Lower leg skin (tissue), 4 donors: ENCODE measurements around the gene EPN1. TPM values are rescaled to one million over a fixed set of nuclear protein-coding genes. Genes with fewer than 3 reads are reported as not detected.
A peak's percentile ranks its signal among the peaks of the same experiment; 100 is the strongest.

Experiments
- DNase-seq, 2 donors: peaks; one replicate each; pipeline ENCODE4 v3.0.0-alpha.2; 2019; ENCODE audit warnings: low spot score in 2 of 2
- H3K4me3 ChIP-seq: fragments of 200-600 bp; sonication (generic); 2 replicates; pipeline ENCODE4 v1.5.1; 2017; ENCODE audit warnings: mild to moderate bottlenecking, low read depth; ENCODE audit not compliant: poor library complexity, severe bottlenecking
- POLR2A ChIP-seq, 2 donors: fragments of 450-650 bp; IDR thresholded peaks; one replicate each; pipeline ENCODE4 v1.6.1; 2016 to 2017; ENCODE audit warnings: antibody characterized with exemption in 2 of 2, mild to moderate bottlenecking in 1 of 2, moderate library complexity in 1 of 2
- WGBS, 2 donors: methylation state at CpG; one replicate each; pipeline ENCODE4 v1.1.5; 2018; 5-methylcytosine and 5-hydroxymethylcytosine counted together
- intact Hi-C: fragments of 100-400 bp; cut with DNase I; formaldehyde crosslinking; loops from one replicate; pipeline ENCODE4 v1.15.0; 2023; ENCODE audit warnings: low total_unique reads
- total RNA-seq, 4 donors: library from RNA; depleted of rRNA; stranded (reverse); fragments of >200 nt; gene quantifications; one replicate each; pipeline ENCODE4 v1.1.0, GENCODE V29; 2016
- TF ChIP-seq, protein P1 (sequence below), 3 donors: fragments of 450-650 bp; IDR thresholded peaks; one replicate each; pipeline ENCODE4 v1.5.1; 2016; ENCODE audit warnings: antibody characterized with exemption in 3 of 3, mild to moderate bottlenecking in 3 of 3, moderate library complexity in 2 of 3

Gene EPN1
- total RNA-seq, 4 donors from 2014 or later, result 81.2 to 189 (median 120) TPM

DNA sequence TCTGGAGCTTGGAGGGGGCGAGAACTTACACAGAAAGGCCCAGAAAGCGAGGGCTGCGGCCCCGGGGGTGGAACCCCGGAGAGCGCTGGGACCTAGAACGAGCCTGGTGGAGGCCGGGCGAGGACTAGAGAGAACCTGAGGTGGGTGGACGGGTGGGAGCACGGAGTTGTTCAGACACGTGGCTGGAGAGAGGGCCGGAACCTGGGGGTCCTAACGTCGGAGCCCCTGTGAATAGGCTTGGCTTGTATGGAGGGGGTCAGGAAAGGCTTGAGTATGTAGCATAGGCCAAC, 31.2 kb upstream of the EPN1 start:
- WGBS, 2 donors, result 0 to 1% methylated on average over 15 of the region's 15 CpGs
- peak overlapping the region; percentile 49 for H3K4me3 ChIP-seq
- intact Hi-C loops, result loop anchor here (5.0 kb wide), 1 partner anchor 237 kb away; the partner anchor contains the start of gene UBE2S
- TF ChIP-seq POLR2A (IDR thresholded peaks at IDR 0.05), result no peak
- TF ChIP-seq, protein P1, sequence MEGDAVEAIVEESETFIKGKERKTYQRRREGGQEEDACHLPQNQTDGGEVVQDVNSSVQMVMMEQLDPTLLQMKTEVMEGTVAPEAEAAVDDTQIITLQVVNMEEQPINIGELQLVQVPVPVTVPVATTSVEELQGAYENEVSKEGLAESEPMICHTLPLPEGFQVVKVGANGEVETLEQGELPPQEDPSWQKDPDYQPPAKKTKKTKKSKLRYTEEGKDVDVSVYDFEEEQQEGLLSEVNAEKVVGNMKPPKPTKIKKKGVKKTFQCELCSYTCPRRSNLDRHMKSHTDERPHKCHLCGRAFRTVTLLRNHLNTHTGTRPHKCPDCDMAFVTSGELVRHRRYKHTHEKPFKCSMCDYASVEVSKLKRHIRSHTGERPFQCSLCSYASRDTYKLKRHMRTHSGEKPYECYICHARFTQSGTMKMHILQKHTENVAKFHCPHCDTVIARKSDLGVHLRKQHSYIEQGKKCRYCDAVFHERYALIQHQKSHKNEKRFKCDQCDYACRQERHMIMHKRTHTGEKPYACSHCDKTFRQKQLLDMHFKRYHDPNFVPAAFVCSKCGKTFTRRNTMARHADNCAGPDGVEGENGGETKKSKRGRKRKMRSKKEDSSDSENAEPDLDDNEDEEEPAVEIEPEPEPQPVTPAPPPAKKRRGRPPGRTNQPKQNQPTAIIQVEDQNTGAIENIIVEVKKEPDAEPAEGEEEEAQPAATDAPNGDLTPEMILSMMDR (IDR thresholded peaks at IDR 0.05), result no peak
- DNase-seq, result no peak

DNA sequence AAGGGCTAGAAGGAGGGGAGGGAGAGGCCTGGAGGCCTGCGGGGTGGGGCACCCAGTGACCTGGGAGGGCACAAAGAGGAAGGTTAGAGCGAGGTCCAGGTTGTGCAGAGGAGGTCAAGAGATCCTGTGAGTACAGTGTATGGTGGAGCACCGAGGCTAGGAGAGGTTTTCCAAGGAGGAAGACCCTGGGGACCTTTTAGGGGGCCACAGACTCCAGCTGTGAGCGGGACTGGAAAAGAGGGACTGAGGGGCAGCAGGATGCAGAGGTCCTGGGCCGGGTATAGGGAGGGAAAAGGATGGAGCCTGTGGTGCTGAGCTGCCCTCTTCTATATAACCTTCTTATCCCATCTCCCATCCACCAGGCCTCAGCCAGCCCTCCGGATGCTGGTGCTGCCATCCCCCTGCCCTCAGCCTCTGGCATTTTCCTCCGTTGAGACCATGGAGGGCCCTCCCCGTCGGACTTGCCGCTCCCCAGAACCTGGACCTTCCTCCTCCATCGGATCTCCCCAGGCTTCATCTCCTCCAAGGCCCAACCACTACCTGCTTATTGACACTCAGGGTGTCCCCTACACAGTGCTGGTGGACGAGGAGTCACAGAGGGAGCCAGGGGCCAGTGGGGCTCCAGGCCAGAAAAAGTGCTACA, 30.7 kb upstream of the EPN1 start:
- intact Hi-C loops, result loop anchor here (5.0 kb wide), 1 partner anchor 237 kb away; the partner anchor contains the start of gene UBE2S

DNA sequence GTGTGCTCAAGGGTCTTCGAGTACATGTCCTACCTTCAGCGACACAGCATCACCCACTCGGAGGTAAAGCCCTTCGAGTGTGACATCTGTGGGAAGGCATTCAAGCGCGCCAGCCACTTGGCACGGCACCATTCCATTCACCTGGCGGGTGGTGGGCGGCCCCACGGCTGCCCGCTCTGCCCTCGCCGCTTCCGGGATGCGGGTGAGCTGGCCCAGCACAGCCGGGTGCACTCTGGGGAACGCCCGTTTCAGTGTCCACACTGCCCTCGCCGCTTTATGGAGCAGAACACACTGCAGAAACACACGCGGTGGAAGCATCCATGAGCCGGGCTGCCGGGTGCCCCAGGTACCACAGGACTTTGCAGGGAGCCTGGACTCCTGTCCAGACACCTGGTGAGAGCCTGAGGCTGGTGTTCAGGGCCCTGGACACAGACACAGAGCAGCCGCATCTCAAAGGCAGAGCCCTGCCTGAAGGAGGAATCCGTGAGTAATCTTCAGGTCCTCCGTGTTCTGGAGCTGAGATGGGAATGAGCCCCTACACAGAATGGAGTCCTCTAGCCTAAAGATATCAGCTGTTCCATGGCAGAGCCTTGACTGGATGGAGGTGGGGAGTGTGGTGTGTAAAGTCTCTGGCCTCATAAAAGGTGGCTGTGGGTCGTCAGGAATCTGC, 30.0 kb upstream of the EPN1 start:
- WGBS, 2 donors, result 82 to 86% methylated on average over 28 of the region's 28 CpGs
- TF ChIP-seq POLR2A (IDR thresholded peaks at IDR 0.05), result no peak
- TF ChIP-seq, protein P1 (IDR thresholded peaks at IDR 0.05), result no peak
- H3K4me3 ChIP-seq, result no peak overlapping the region
- no peak for DNase-seq
- intact Hi-C loops, result loop anchor here (5.0 kb wide), 1 partner anchor 238 kb away; the partner anchor contains the start of gene UBE2S

More for the DNA sequence above, 30.7 kb upstream of the EPN1 start:
- no peak overlapping the region for H3K4me3 ChIP-seq
- TF ChIP-seq POLR2A (IDR thresholded peaks at IDR 0.05), result no peak
- TF ChIP-seq, protein P1 (IDR thresholded peaks at IDR 0.05), result no peak
- 40 to 45% methylated on average over 12 of the region's 12 CpGs for WGBS, 2 donors
- DNase-seq, result no peak

DNA sequence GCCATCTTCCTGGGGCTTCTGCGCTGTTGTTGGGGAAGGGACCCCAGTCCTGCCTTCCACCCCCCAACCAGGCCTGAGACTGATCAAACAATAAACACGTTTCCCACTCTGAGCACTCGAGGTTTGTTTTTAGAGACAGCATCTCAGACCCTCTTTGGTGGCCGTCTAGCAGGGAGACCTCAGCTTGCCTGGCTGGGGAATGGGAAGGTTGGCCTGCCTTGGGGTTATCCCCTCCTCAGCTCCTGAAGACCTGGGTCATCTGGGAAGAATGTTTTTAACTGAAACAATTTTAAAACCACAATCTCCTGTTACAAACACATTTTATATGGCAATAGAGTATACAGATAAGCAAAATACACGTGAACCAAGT, 29.5 kb upstream of the EPN1 start:
- no peak for DNase-seq
- no peak for TF ChIP-seq POLR2A (IDR thresholded peaks at IDR 0.05)
- TF ChIP-seq, protein P1 (IDR thresholded peaks at IDR 0.05), result no peak
- 71 to 72% methylated on average over 5 of the region's 5 CpGs for WGBS, 2 donors
- H3K4me3 ChIP-seq, result no peak overlapping the region
- intact Hi-C loops, result no loop called here

DNA sequence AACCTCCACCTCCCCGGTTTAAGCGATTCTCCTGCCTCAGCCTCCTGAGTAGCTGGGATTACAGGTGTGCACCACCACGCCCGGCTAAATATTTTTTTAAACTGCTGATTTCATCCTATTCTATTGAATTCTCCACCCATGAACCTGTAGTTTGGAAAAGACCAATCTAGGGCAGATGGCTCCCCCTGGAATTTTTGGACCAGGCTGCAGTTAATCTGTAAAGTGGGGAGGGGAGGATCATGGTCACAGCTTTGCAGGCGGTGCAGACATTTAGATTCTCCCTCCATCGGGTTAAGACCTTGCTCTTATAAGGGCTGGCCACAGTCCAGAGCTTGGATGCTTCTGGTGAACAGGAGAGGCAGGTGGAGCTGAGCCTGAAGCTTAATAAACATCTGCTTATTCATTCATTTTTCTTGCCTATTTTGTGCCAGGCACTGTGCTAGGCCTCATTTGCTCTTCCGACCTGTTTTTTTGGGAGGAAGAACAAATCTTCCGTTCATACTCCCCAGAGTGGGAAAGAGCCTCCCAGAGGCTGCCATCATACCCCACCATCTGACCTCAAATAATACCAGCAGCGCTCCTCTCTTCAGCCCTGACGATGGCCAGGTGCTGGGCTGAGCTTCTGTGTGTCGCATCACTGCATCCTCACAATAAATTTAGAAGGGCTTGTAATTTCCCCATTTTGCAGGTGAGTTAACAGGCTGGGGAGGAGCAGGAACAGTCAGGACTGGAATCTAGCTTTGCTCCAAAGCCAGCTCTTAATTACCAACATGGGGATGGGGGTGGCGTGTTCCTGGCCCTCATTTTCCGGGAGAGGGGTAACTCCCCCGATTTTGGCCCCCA, 27.9 kb upstream of the EPN1 start:
- 37 to 41% methylated on average over 14 of the region's 14 CpGs for WGBS, 2 donors
- no peak for TF ChIP-seq POLR2A (IDR thresholded peaks at IDR 0.05)
- TF ChIP-seq, protein P1 (IDR thresholded peaks at IDR 0.05), result no peak
- no peak for DNase-seq
- intact Hi-C loops, result no loop called here
- H3K4me3 ChIP-seq, result no peak overlapping the region
